ENCODE measurements around the gene CCM2.

GRCh38 chr7:45028920-45029344 is 28.9 kb downstream of the CCM2 start:
- TF ChIP-seq CTCF (conservative IDR thresholded peaks at IDR 0.05) (no peak), ZFX (IDR thresholded peaks at IDR 0.05) (no peak)
